ENCODE measurements around the gene AOPEP.

The AOPEP gene

DNA sequence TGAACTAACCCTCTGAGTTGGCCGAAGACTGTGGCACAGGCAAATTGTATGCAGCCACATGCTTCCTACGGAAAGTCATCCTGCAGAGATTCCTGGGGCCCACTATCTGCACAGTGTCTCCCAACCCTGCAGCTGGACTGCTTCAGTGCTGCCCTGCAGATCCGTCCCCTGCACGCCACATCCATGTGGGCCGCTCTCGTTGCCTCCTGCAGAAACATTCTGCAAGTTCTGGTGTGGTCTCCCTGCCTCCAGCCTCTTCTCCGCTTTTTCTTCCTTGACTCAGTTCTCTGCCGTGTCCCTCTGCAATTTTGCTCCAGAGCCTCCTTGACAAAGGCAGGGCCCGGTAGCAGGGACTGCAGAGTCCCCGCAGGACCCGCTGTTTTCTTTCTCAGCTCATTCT lies 249.0 kb downstream of the AOPEP start:
- no peak for DNase-seq

DNA sequence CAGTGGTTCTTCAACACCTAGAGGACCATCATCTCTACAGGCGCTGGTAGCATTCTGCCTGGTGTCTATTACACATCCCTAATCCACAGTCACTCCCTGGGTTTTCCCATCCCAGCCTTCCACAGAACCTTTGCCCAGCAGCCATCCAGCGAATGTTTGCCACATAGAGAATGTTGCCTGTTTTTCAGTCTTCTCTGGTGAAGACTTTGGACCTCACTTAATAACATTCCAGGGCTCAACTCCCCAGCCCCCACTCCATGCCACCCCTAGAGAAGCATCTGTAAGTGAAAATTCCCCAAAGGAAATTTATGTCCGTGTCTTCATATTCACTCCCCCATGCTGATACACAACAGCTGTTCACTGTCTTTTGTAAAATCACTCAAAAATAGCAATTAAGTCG lies 249.6 kb downstream of the AOPEP start:
- DNase-seq: no peak

DNA sequence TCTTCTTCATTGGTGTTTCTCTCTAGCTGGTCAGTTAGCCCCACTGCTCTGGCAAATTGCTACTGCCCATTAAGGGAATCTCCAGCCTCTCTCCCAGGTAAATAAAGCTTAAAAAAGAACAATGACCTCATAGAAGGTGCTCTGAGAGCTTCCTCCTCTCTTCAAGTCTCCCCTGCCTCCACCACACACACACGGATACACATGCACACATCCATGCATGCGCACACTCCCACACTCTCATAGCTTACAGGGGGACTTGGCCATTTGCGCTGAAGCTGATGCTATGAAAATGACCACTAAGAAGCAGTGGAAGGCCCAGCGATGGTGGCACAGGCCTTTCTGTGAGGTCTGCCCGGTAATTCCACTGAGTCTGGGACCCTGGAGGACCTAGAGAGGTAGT lies 250.9 kb downstream of the AOPEP start:
- no peak for DNase-seq

DNA sequence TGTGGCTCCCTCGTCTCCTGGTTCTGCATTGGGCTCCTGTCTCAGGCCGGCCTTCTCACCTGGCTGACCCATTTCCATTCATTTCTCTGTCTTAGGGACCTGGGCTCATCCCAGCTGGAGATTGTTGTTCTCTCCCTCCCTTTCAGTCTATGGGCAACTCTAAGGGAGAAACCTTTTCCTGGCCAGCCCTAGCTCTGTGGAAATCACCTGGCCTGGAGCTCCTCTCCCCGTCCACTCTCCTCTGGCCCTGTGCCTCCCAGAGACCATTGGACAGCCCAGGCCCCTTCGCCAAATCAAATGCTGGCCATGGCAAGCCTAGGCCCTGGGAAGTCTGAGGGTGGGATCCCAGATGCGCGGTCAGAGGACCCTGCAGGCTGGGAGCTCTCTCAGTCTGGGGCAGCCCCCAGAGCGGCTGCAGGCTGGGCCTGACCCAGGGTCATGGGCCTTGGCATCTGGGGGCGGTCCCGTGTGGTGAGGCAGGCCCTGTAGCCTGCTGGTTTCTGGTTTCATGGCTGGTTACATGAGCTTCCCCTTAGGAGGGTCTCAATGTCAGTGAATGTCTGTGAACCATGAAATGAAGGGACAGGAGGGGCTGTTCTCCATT lies 253.5 kb downstream of the AOPEP start:
- DNase-seq: no peak

DNA sequence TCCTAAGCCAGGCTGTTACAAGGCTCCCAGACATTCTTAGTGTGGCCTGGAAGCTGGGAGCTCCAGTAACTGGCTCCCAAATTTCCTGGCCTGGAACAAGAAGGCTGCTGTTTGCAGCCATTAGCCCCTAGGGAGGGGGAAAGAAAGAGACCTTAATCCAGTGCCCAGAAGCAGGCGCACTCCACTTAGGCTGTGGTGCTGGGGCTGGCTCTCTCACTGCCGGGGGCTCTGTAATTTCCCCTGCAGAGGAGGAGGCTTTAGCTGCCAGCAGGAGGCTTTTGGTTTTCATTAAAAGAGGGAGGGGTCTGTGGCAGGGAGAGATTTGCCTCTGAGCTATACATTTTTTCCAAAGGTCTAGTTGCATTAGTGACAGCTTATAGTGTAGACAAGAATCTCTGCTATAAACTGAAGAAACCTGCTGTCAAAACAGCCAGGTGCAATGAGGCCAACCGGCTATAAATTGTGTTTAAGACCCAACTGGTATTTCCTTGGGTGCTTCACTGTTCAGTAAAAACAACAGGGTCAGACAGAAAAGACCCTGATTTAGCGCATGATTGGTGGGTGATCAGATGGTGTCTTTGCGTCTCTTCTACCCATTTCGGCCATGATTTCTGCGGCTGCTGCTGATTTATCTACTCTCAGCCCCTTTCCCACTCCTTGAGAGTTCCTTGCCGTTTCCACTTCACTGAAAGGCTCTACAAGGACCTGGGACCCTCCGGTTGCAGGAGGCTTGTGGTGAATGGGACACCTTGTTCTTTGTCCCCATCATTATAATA lies 254.6 kb downstream of the AOPEP start:
- DNase-seq: no peak

DNA sequence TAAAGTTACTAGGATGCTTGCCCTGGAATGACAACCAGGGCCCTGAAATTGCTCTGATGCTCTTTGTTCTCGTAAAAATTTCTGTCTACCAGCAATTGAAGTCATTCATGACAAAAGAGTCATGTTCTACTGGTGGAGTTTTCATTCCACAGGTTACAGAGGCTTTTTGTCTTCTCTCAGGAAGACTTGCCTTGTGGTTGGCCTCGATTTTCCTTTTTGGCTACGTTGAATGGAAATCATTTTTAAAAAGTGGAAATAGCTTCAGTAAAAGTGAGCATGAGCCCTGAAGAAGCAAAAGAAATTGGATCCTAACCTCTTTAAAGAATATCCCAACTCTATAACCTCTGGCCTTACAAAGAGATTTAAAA lies 255.2 kb downstream of the AOPEP start:
- DNase-seq: no peak

DNA sequence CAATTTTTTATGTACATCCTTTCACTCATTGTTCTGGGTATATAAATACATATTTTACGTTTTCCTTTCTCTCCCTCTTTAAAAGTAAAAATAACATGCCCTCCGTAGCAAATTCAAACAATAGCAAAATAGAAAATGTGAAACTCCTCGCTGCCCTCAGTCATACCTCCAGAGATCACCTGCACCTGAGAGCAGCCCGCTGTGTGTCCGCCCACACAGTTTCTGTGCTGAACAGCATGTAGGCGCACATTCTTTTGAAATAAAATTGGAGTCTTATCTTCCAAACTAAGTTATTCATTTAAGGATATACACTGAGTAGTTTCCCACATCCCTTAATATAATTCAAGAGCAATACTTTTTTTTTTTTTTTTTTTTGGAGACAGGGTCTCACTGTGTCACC lies 255.7 kb downstream of the AOPEP start:
- no peak for DNase-seq

DNA sequence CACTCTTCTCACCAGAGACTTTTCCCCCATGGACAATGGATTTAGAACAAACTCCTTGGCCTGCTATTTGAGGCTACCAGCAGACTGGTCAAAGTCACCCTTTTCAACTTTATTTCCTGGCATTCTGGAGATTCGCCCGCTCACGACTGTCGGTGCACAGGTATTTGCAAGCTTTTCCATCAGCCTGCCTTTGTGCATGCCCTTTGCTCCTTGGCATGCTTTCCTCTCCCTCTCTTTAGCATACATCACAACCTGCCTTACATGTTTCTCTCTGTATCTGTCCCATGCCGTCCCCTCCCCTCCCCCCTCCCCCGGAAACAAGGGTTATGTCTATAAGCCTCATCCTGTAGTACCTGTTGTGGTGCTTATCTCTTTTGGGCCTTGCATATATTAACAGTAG lies 257.1 kb downstream of the AOPEP start:
- DNase-seq: no peak

DNA sequence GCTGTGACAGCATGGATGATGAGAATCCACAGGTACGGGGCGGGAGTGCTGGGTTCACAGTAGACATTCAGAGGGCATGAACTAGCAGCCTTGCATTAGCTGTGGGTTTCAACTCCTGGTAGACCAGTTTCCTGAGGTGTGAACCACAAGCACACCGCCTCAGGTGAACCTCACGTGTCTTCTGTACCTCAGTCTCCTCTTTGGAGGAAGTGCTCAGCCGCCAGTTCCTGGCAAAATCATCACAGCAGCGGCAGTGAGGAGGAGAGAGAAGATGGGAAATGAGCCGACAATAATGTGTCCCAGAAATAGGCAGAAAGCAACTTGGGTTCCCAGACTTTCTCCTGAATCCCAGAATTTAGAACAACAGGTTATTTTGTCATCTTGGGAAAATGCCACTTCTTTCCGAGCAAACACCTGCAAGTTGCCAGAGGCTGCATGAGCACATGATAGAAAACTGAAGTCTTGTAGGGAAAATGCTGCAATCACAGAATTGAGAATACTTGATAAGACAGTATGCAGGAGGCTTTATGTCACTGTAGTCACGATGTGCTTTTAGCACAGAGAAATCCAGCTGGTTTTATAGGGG lies 258.5 kb downstream of the AOPEP start:
- DNase-seq: no peak

DNA sequence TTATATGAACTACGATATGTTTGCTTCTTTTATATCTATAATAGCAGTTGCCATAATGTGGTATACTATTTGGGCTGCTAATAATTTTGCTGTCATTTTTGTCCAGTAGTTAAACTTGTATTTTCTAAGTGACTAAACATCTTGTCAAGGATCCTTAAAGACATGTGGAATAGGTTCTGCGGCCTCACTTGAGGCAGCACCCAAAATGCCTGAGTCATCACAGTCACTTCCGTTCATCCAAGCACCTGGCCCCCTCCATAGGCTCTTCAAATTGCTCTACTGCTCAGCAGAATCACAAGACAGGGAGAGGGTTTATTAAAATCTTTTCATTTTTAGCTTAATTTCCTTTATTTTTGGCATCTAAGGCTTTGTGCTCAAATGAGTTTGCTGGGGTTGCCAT lies 259.1 kb downstream of the AOPEP start:
- DNase-seq: no peak

DNA sequence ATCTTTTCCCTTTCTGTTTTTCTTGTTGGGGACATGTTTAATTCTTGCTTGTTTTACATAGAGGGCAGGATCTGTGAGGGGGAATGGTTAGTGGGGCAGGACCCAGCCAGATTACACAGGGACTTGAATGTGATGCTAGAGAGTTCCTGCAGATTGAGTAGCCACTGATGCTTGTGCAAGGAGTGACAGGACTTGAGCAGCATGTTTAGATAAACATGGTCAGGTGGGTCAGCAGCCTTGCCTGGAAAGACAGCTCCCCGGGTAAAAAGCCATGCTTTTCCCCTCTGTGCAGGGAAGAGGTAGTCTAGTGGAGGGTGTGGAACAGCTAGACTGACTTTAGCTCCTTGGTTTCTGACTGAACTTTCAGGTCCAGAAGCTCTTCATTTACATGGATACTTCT lies 261.2 kb downstream of the AOPEP start:
- no peak for DNase-seq

DNA sequence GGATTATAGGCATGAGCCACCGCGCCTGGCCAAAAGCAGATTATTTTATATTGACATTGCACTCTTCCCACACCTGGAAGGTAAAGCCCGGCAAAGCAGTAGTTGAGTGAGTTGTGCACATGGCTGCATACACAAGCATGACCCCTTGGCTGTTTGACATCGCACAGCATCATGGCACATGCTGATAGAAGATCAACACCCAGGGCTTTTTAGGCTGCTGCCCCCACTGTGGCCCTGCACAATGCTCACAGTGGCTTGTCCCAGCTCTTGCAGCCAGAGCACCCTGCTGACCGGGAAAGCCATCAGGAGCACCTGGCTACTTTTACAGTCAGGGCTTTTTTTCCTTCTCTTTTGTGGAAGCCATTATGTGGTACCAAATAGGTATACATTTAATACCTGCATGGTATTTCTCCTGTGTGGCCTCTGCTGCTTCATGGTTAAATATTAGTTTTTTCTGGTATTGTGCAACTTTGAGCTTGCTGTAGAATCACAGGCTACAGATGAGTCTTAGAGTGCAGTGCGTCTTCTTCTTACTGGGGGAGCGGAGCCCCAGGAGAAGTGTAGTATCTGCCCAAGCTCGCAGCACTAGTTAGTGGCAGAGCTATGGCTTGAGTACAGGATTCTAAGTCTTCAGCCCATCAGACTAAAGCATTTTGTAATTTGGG lies 264.5 kb downstream of the AOPEP start:
- no peak for DNase-seq

DNA sequence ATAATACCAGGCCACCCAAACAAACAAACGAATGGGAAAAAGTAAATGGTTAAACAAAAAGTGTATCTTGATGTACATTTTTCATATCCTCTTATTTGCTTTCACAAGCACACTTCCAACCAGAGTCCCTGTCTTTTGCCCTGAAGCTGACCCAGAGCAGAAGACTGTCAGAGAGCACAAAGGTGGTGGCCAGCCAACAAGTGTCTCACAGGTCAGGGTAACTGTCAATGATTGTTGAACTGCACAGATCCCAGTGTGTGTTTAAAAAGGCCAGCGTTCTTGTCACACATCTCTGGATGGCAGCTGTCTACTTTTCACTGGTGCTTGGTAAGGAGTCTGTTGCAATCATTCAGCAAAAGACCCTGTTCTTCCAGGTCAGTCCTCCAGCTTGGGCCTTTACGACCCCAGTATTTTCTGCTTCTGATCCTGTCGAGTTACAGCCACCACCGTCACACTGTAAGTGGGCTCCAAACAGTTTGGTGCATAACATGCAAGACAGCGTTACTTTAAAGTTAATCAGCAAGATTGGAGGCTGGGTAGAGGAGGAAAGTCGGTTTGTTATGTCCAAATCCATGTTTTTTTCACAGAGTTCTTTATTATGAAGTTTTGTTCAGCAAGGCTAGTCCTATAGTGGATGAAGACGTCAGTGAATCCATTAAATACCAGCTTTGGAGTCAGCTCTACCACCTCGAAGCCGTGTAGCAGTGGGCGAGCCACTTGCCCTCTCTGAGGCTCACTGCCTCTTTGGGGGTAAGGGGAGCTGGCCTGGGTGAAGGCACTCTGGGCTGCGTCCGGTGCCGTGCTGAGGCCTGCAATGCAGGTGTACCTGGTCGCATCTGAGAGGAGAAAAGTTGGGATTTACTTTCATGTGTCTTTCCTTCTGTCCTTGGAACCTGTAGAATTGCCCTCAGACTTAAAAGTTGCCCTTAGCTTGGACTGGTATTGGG lies 265.7 kb downstream of the AOPEP start:
- no peak for DNase-seq

DNA sequence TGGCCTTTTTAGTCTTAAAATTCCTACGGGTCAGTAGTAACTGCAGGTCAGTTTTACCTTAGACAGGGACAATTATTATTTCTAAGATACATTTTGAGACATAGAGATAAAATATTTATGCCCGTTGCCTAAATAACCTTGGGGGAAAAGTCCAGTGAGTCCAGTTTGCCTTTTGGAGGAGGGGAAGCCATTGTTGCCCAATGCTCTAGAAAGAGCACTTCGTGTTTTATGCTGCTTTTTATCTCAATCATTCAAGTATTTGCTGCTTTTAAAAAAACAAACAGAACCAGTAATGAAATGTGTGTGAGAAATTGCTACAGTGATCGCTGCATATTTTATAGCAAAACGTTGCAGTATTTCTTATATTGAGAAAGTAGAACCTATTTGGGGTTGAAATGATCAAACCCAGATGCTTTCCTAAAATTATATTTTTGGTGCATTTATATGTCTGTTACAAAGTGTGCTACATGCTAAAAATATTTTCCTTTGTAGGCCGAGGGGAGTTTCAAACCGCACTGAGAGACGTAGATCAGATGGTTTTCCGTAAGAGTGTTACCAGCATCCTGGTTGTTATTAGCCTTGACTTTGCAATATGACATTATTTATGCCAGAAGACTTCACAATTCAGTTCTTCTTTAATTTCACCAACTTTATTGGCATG lies 266.8 kb downstream of the AOPEP start:
- DNase-seq: no peak

DNA sequence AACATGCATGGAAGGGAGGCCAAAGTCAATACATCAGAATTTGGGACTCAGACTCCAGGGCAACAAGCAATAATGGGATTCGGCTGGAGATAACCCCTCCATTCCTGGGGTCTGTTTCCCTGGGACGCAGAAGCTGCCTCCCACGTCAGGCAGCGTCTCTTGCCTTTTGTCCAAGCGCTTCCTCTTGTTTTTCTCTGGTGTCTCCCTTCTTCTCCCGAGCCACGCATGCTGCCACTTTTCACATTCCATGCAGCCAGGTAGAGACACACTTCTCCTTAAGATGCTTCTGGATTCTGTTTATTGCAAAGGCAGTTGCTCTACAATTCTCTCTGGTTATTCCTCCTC lies 267.3 kb downstream of the AOPEP start:
- DNase-seq: no peak

DNA sequence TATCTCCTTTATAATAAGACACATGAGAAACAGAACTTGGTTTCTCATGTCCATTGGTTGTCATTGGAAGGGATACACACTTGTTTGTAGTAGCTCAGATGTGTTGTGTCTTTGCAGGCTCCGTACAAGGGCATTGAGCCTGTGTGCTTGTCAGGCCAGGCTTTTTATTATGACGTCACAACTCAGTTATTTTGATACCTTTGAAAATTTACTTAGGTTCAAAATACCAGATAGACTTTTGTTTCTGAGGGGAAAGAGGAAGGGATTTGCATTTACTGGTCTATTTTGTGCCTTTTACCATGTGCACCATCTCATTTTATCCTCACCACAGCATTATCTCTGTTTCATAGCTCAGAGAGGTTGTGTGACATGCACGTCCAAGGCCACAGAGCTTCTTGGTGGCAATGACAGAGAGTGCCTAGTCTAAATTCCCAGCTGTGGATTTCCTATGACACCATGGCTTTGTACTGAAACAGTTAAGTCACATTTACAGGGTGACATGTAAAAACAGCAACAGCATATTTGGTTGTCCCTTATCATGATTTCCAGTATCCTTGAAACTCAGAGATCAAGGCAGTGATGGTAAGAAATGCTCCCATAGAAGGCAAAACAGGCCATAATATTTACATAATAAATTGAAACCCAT lies 268.7 kb downstream of the AOPEP start:
- no peak for DNase-seq

DNA sequence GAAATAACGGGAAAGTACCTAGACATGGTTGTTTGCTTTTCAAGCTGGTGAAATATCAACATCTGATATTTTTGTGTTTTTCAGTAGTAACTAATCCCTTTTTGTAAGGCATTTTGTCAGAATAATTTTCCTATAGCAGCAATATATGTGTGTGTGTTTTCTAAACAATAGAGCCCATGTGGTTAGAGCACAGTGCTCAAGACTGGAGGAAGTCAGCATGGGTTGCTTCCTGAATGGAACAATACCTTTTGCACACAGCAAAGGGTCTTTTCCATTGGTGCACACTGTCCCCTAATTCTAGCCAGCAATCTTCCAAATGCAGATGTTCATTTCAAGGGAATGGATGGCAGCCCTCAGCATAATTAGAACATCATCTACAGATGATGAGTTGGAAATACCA lies 270.1 kb downstream of the AOPEP start:
- no peak for DNase-seq

DNA sequence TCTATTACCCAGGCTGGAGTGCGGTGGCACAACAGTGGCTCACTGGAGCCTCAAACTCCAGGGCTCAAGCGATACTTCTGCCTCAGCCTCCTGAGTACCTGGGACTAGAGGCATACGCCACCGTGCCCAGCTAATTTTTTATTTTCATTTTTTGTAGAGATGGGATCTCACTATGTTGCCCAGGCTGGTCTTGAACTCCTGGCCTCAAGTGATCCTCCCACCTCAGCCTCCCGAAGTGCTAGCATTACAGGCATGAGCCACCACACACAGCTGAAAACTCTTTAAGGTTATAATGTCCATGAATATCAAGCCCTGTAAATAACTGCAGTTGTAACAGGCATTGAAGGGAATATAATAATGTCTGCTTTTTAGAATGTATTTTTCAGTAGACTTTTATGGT lies 271.2 kb downstream of the AOPEP start:
- DNase-seq: no peak

DNA sequence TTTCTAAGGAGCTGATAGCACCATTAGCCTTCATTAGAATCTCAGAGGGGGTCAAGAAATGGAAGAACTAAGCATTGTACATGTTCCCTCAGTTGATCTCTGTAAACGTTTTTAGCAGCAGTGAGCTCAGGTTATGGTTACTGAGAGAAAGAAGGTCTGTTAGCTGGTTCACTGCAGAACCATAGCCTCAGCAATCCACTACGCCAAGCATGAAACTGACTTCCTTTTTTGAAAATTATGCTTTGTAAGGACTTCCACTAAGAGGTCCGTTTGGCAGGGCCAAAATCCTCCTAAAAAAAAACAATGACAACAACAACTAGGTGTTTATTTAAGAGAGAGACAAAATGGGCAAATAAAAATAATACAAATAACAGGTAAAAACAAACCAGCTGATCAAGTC lies 273.3 kb downstream of the AOPEP start:
- DNase-seq: no peak

DNA sequence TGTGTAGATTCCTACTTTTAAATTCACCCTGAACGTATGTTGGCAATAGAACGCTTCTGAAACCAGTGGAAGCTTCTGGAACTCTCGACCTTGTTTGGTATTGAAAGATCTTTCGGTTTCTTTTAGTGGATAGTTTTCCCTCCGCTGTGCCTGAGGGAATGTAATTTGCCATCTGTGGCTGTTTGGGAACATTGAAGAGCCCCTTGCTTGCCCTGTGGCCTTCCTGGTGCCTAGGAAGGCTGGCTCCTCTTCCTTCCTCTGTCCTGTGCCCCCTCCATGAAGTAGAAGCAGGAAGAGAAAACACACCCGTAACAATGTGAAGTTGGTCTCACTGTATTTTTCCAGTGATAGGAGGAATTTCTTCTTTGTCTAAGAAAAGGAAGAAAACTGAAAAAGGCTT lies 274.3 kb downstream of the AOPEP start:
- no peak for DNase-seq

DNA sequence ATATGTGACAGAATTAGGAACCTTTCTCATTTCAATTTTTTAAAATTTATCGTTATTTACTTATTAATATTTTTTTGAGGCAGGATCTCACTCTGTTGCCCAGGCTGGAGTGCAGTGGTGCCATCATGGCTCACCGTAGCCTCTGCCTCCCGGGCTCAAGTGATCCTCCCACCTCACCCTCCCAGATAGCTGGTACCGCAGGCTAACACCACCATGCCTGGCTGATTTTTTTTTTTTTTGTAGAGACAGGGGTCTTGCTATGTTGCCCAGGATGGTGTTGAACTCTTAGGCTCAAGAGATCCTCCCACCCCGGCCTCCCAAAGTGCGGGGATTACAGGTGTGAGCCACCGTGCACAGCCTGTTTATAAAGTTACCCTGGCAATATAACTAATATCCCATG lies 275.2 kb downstream of the AOPEP start:
- no peak for DNase-seq

Data from inflammatory macrophage treated with lipopolysaccharide for 1 hour (primary cell).